ENCODE measurements around the gene THOC3. TPM values are rescaled to one million over a fixed set of nuclear protein-coding genes. Genes with fewer than 3 reads are reported as not detected.
"Not testable (repeated sequence)": the region's sequence is repeated elsewhere in the genome, so short reads cannot be mapped to it uniquely, and the experiment has no call there.

THOC3 gene
- total RNA-seq, 1 experiment from 2014 or later: 111 TPM

DNA sequence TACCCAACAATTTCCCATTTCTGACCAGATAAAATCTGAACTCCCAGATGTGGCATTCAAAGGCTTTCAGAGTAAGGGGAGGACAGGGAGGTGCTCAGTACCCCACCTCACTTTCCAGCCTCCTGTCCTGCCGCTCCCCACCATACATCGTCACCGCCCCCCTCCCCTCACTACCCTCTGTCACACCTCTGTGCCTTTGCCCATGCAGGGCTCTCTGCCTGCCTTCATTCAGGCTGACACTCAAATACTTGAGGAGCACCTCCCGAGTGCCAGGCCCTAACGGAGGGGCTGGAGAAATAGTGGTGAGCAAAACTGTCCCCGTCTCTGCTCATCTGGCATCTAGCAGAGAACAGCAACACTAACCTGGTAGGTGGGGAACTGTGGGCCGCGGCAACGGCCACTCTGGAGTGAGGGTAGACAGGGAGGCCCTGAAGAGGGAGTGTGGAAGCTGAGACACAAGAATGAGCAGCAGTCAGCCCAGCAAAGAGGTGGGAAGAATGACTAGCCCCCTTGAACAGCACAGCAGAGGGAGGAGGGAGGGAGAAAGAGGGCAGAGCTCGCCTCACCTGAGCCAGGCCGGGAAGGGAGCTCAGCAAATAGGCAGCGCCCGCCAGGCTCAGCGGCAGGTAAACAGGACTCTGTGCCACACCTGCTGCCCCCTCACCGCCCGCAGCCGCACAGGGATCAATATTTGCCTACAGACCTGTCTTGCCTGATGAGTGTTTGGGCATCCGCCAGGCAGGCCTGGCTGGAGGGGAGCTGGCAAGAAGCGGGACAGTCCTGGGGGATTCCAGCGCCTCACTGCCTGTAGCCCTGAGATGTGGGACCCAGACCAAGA is 54.1 kb downstream of the THOC3 start:
- POLR2A ChIA-PET; H3K36me3 ChIP-seq (ENCODE audit: control insufficient read depth in 1 of 2, insufficient read depth in 2 of 2, low read length in 2 of 2); H3K4me2 ChIP-seq (ENCODE audit: low read length); H3K27ac ChIP-seq (ENCODE audit: low read depth, low read length); H3K9me2 ChIP-seq (ENCODE audit: insufficient read depth); H2AFZ ChIP-seq (ENCODE audit: low read depth, low read length, poor library complexity, severe bottlenecking); BruUV-seq (replicated peaks); H3K27me3 ChIP-seq (ENCODE audit: insufficient read depth, low read length); ATAC-seq; CTCF ChIA-PET; RAD21 ChIA-PET (ENCODE audit: low non-redundant PET in 1 of 2, low total read pairs in 2 of 2, uncharacterized antibody in 2 of 2, unreplicated experiment in 2 of 2); DNase-seq (ENCODE audit: low read depth, low spot score); H4K20me1 ChIP-seq (ENCODE audit: insufficient read depth); intact Hi-C loops (cut with micrococcal nuclease); H3K9me3 ChIP-seq (ENCODE audit: control insufficient read depth in 1 of 2, insufficient read depth in 1 of 2, low read depth in 1 of 2, low read length in 2 of 2); H3K79me2 ChIP-seq (ENCODE audit: insufficient read depth, low read length); H3K4me3 ChIP-seq (replicated peaks in 1 of 2; ENCODE audit: low read depth in 1 of 2, low read length in 2 of 2); H3K9ac ChIP-seq (ENCODE audit: low read length); H3K4me1 ChIP-seq (ENCODE audit: control insufficient read depth in 1 of 2, insufficient read depth in 2 of 2, low read length in 2 of 2): not testable (repeated sequence)

DNA sequence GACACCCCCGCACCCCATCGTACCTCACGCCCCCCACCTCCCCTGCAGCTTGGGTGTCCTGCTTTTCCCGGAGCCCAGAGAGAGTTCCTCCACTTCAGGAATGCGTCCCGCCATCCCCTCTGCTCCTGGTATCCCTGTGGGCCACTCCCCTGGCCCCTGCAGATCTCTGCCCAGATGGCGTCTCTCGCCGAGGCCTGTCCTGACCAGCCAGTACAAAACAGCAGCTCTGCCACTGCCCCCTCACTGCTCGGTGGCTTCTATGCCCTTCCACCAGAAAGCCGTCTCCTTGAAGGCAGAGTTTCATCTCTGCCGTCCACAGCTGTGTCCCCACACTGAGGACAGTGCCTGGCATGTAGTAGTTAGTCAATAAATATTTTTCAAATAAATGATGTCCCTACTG is 58.0 kb downstream of the THOC3 start:
- H3K4me3 ChIP-seq (replicated peaks in 1 of 2; ENCODE audit: low read depth in 1 of 2, low read length in 2 of 2); ATAC-seq; RAD21 ChIA-PET (ENCODE audit: low non-redundant PET in 1 of 2, low total read pairs in 2 of 2, uncharacterized antibody in 2 of 2, unreplicated experiment in 2 of 2): not testable (repeated sequence)

More for the DNA sequence above, 58.0 kb downstream of the THOC3 start:
- H4K20me1 ChIP-seq (ENCODE audit: insufficient read depth); H3K4me1 ChIP-seq (ENCODE audit: control insufficient read depth in 1 of 2, insufficient read depth in 2 of 2, low read length in 2 of 2); H3K9ac ChIP-seq (ENCODE audit: low read length); H3K4me2 ChIP-seq (ENCODE audit: low read length); DNase-seq (ENCODE audit: low read depth, low spot score); H3K27ac ChIP-seq (ENCODE audit: low read depth, low read length); H3K9me2 ChIP-seq (ENCODE audit: insufficient read depth); intact Hi-C loops (cut with micrococcal nuclease); CTCF ChIA-PET; BruUV-seq (replicated peaks); POLR2A ChIA-PET; H3K27me3 ChIP-seq (ENCODE audit: insufficient read depth, low read length); H3K9me3 ChIP-seq (ENCODE audit: control insufficient read depth in 1 of 2, insufficient read depth in 1 of 2, low read depth in 1 of 2, low read length in 2 of 2); H3K36me3 ChIP-seq (ENCODE audit: control insufficient read depth in 1 of 2, insufficient read depth in 2 of 2, low read length in 2 of 2); H2AFZ ChIP-seq (ENCODE audit: low read depth, low read length, poor library complexity, severe bottlenecking); H3K79me2 ChIP-seq (ENCODE audit: insufficient read depth, low read length): not testable (repeated sequence)

Other genes starting within 250 kb of the THOC3 start
- not detected for gene CPLX2, start 96.7 kb downstream of the THOC3 start, total RNA-seq (2021; ENCODE audit: unreplicated experiment)

Data from HCT116 (cell line).